CD8-positive, alpha-beta memory T cell (primary cell): Measurements from ENCODE around the gene TP63. TPM values are rescaled to one million over a fixed set of nuclear protein-coding genes. Genes with fewer than 3 reads are reported as not detected.

Experiments
- CTCF ChIA-PET: fragments of 350-600 bp; sonication (Branson Sonifier 250); formaldehyde crosslinking; loops from one replicate; lab custom pipeline; 2021; ENCODE audit warnings: antibody characterized with exemption; lab: Charles Lee
- POLR2A ChIA-PET: fragments of 350-600 bp; sonication (Branson Sonifier 250); formaldehyde crosslinking; loops from one replicate; lab custom pipeline; 2021; ENCODE audit warnings: antibody characterized with exemption; lab: Charles Lee
- DNase-seq, 5 donors: peaks; one replicate each; pipeline versions ENCODE4 v3.0.0 to v3.0.0-alpha.2; 2020 to 2022; ENCODE audit warnings: mixed read lengths in 1 of 5
- H3K27ac ChIP-seq: one replicate; pipeline ENCODE4 v1.7.0; 2013; ENCODE audit warnings: low read depth, mild to moderate bottlenecking, low read length, moderate library complexity
- H3K27me3 ChIP-seq: 2 replicates; pipeline ENCODE4 v1.7.0; 2013; ENCODE audit warnings: low read length, mild to moderate bottlenecking; ENCODE audit not compliant: insufficient read depth, poor library complexity, severe bottlenecking
- H3K36me3 ChIP-seq: 2 replicates; pipeline ENCODE4 v1.7.0; 2013; ENCODE audit warnings: mild to moderate bottlenecking, low read length, moderate library complexity; ENCODE audit not compliant: insufficient read depth
- H3K4me1 ChIP-seq: 2 replicates; pipeline ENCODE4 v1.7.0; 2013; ENCODE audit warnings: mild to moderate bottlenecking, low read length, moderate library complexity; ENCODE audit not compliant: insufficient read depth
- H3K4me3 ChIP-seq: 2 replicates; pipeline ENCODE4 v1.7.0; 2013; ENCODE audit warnings: mild to moderate bottlenecking, low read length
- H3K9me3 ChIP-seq: 2 replicates; pipeline ENCODE4 v1.7.0; 2013; ENCODE audit warnings: mild to moderate bottlenecking, low read length
- H3K27ac Mint-ChIP-seq, 8 donors: one replicate each; pipeline ENCODE4 v1.8.0; 2020 to 2021; ENCODE audit warnings: mixed read lengths in 8 of 8, mild to moderate bottlenecking in 6 of 8, inconsistent platforms in 3 of 8, moderate library complexity in 3 of 8
- H3K27me3 Mint-ChIP-seq, 2 donors: one replicate each; pipeline ENCODE4 v1.8.0; 2020 to 2021; ENCODE audit warnings: mixed read lengths in 2 of 2, mild to moderate bottlenecking in 1 of 2, moderate library complexity in 1 of 2
- H3K36me3 Mint-ChIP-seq, 3 donors: one replicate each; pipeline ENCODE4 v1.8.0; 2020 to 2021; ENCODE audit warnings: mixed read lengths in 3 of 3, inconsistent platforms in 1 of 3, mild to moderate bottlenecking in 1 of 3
- H3K4me1 Mint-ChIP-seq, 3 donors: one replicate each; pipeline ENCODE4 v1.8.0; 2020 to 2021; ENCODE audit warnings: mixed read lengths in 3 of 3, inconsistent platforms in 1 of 3, mild to moderate bottlenecking in 1 of 3
- H3K4me3 Mint-ChIP-seq, 7 donors: one replicate each; pipeline ENCODE4 v1.8.0; 2020 to 2021; ENCODE audit warnings: mixed read lengths in 7 of 7, mild to moderate bottlenecking in 6 of 7, moderate library complexity in 4 of 7, inconsistent platforms in 2 of 7
- H3K9me3 Mint-ChIP-seq, 5 donors: one replicate each; pipeline ENCODE4 v1.8.0; 2020 to 2022; ENCODE audit warnings: mixed read lengths in 5 of 5, mild to moderate bottlenecking in 3 of 5, moderate library complexity in 2 of 5, inconsistent platforms in 1 of 5
- polyA plus RNA-seq: library from polyadenylated mRNA; unstranded; fragments of 300-500 nt; fragmentation: Illumina TruSeq; gene quantifications from one replicate; pipeline ENCODE4 v1.2.3, GENCODE V29; 2021
- total RNA-seq, 2 experiments: library from RNA; stranded (reverse); gene quantifications; one replicate each; pipeline ENCODE4 v1.2.3, GENCODE V29; 2021

Gene TP63
- total and polyA plus RNA-seq, 3 experiments from 2014 or later, result 0.13 to 0.82 (median 0.31) TPM

DNA sequence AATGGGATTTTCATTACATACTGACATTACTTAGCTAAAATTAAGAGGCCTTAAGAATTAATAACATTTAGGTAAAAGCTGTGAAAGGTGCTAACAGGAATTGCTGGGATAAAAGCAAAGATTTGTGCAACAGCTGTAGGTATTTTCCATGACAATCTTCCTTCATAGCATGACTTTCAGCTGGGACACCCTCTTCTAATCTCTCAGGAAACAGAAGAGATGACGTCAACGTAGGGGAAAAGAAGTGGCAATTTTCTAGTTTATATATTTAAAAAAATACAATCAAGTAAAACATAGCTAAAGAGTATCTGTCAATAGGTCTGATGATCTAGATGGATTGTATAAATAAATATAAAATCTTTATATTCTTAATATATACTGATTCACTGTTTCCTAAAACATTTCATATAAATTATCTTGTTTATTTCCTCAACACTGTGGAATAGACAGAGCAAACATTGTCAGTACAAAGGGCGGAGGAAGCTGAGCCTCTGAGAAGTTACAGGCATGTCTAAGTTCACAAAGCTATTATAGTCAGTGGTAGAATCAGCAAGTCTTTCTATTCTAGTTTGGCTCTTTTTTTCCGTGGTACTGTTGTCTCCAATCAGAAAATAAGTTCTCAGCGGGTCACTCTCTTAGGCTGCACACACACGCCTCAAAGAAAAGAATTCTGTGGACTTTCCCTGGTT is 272.5 kb downstream of the TP63 start:
- ChIA-PET CTCF (no interaction called here), POLR2A (no interaction called here)
- Histone ChIP-seq H3K36me3 (no peaks in the 10 kb centered on the region), H3K27me3 (no peaks in the 10 kb centered on the region), H3K4me3 (no peak overlapping the region), H3K4me1 (no peaks in the 10 kb centered on the region), H3K27ac (no peak overlapping the region), H3K9me3 (no peaks in the 10 kb centered on the region)
- Mint-ChIP-seq H3K27ac (no peak overlapping the region), H3K9me3 (no peaks in the 10 kb centered on the region), H3K36me3 (no peaks in the 10 kb centered on the region), H3K4me3 (no peak overlapping the region), H3K27me3 (peaks cover 0 to 22% of the 10 kb centered on the region in 2 donors), H3K4me1 (no peaks in the 10 kb centered on the region)
- DNase-seq, result no peak

DNA sequence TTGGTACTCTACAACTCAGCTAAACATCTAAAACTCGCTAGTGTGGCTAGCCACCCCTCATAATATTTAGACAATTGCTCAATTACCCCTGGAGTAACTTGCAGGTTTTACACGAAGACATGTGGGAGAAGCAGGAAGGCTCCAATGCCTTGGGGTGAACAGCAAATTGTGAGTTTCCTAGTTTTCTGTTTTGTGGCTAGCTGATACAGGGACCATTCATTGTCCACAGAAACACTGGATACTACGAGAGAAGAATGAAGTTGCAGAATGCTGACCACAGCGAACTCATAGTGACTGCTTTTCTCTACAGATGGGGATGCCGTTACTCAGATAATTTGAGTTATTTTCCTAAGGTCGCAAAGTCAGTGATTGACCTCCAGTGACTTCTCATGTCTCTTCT is 276.6 kb downstream of the TP63 start:
- no peak overlapping the region for H3K4me3 ChIP-seq
- H3K27ac ChIP-seq, result no peak overlapping the region
- ChIA-PET POLR2A (no interaction called here), CTCF (no interaction called here)
- Mint-ChIP-seq H3K9me3 (no peaks in the 10 kb centered on the region), H3K36me3 (no peaks in the 10 kb centered on the region), H3K27ac (no peak overlapping the region), H3K4me3 (no peak overlapping the region), H3K4me1 (no peaks in the 10 kb centered on the region), H3K27me3 (peaks cover 0 to 22% of the 10 kb centered on the region in 2 donors)
- no peak for DNase-seq
- H3K36me3 ChIP-seq, result no peaks in the 10 kb centered on the region
- no peaks in the 10 kb centered on the region for H3K27me3 ChIP-seq
- H3K4me1 ChIP-seq, result no peaks in the 10 kb centered on the region
- H3K9me3 ChIP-seq, result no peaks in the 10 kb centered on the region

DNA sequence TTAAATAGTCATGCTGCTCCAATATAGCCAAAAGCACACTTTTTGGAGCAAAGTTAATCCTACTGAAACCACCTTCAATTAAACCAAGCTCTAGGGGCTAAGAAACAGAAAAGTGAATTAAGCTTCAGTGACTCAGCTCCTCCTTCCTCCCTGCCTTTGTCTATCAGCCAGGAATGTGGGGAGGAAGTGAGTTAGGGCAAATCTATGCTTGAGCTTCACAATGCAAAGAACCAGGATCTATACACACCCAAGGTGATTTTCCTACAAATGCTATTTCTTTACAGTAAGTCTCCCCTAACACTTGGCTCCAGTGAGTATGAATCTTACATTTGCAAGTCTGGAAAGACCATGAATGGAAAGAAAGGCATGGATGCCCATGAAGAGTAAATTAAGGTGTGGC is 277.5 kb downstream of the TP63 start:
- H3K27ac Mint-ChIP-seq, result no peak overlapping the region
- H3K27ac ChIP-seq, result no peak overlapping the region

DNA sequence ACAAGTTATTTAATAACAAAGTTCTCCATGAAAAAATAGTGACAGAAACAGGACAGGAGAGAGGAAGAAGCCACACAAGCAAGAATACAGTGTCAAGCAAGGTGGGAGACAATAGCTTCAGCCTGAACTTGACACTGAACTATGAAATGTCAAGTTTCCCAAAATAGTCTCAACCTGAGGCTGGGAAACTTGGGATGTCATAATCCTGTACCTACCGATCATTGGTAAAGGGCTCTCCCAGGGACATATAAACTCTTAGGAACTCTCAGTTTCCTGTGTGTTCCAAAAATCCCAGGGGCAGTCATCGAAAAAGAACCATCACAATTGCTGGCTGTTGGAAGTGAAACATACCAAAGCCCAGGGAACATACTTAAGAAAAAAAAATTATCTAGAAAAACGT is 277.9 kb downstream of the TP63 start:
- Mint-ChIP-seq H3K9me3 (no peaks in the 10 kb centered on the region), H3K27ac (no peak overlapping the region), H3K4me3 (no peak overlapping the region), H3K4me1 (no peaks in the 10 kb centered on the region), H3K36me3 (no peaks in the 10 kb centered on the region), H3K27me3 (peaks cover 0 to 31% of the 10 kb centered on the region in 2 donors)
- Histone ChIP-seq H3K27ac (no peak overlapping the region), H3K27me3 (no peaks in the 10 kb centered on the region), H3K4me1 (no peaks in the 10 kb centered on the region), H3K4me3 (no peak overlapping the region), H3K36me3 (no peaks in the 10 kb centered on the region), H3K9me3 (no peaks in the 10 kb centered on the region)
- no peak for DNase-seq
- CTCF ChIA-PET, result no interaction called here
- POLR2A ChIA-PET, result no interaction called here

More for the DNA sequence above, 277.5 kb downstream of the TP63 start:
- H3K9me3 Mint-ChIP-seq, result no peaks in the 10 kb centered on the region
- Histone ChIP-seq H3K9me3 (no peaks in the 10 kb centered on the region), H3K4me1 (no peaks in the 10 kb centered on the region), H3K4me3 (no peak overlapping the region), H3K27me3 (no peaks in the 10 kb centered on the region), H3K36me3 (no peaks in the 10 kb centered on the region)
- no peak for DNase-seq
- no peaks in the 10 kb centered on the region for H3K4me1 Mint-ChIP-seq
- CTCF ChIA-PET, result no interaction called here
- POLR2A ChIA-PET, result no interaction called here
- H3K4me3 Mint-ChIP-seq, result no peak overlapping the region
- H3K36me3 Mint-ChIP-seq, result no peaks in the 10 kb centered on the region
- peaks cover 0 to 27% of the 10 kb centered on the region in 2 donors for H3K27me3 Mint-ChIP-seq

DNA sequence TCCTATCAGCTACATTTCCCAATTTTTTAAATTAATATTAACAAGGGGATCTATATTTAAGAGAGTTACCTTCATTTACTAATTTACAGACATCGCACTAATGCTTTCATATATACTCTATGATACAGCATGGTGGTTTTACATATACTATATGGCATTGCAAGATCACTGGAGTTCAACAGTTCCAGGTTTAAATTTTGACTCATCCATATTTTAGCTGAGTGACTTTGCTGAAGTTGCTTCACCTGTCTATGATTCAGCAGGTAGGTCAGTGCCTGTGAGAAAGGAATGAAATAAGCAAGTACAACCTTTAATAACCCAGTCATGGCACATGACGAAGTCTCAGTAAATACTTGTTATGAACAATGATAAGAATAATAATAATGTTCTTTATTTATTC is 278.4 kb downstream of the TP63 start:
- no peaks in the 10 kb centered on the region for H3K36me3 ChIP-seq
- H3K4me1 ChIP-seq, result no peaks in the 10 kb centered on the region
- Mint-ChIP-seq H3K27ac (no peak overlapping the region), H3K4me3 (no peak overlapping the region), H3K4me1 (no peaks in the 10 kb centered on the region), H3K27me3 (peaks cover 0 to 34% of the 10 kb centered on the region in 2 donors), H3K9me3 (no peaks in the 10 kb centered on the region), H3K36me3 (no peaks in the 10 kb centered on the region)
- ChIA-PET CTCF (no interaction called here), POLR2A (no interaction called here)
- no peaks in the 10 kb centered on the region for H3K9me3 ChIP-seq
- no peak overlapping the region for H3K27ac ChIP-seq
- no peaks in the 10 kb centered on the region for H3K27me3 ChIP-seq
- no peak for DNase-seq
- H3K4me3 ChIP-seq, result no peak overlapping the region

DNA sequence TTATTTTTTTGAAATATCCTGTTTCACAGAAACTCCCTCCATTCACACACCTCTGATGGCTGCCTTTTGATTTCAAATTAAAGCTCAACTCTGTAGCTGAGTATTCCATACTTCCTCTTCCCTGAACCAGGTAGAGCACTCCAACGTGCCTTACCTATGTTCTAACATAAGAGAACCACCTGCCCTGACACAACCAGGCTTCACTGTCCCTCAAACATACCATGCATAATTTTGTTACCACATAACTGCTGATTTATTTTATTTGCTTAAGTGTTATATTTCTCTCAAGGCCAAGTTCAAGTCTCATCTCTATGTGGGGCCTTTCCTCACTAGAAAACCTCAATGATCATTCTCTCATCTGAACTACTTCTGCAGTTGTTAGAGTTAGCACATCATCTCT is 279.8 kb downstream of the TP63 start:
- POLR2A ChIA-PET, result no interaction called here
- Mint-ChIP-seq H3K9me3 (no peaks in the 10 kb centered on the region), H3K27me3 (peaks cover 0 to 43% of the 10 kb centered on the region in 2 donors), H3K27ac (no peak overlapping the region), H3K4me3 (no peak overlapping the region), H3K36me3 (no peaks in the 10 kb centered on the region), H3K4me1 (no peaks in the 10 kb centered on the region)
- no peaks in the 10 kb centered on the region for H3K36me3 ChIP-seq
- no peaks in the 10 kb centered on the region for H3K9me3 ChIP-seq
- no peak overlapping the region for H3K27ac ChIP-seq
- CTCF ChIA-PET, result no interaction called here
- H3K27me3 ChIP-seq, result no peaks in the 10 kb centered on the region
- DNase-seq, result no peak
- H3K4me3 ChIP-seq, result no peak overlapping the region
- no peaks in the 10 kb centered on the region for H3K4me1 ChIP-seq

DNA sequence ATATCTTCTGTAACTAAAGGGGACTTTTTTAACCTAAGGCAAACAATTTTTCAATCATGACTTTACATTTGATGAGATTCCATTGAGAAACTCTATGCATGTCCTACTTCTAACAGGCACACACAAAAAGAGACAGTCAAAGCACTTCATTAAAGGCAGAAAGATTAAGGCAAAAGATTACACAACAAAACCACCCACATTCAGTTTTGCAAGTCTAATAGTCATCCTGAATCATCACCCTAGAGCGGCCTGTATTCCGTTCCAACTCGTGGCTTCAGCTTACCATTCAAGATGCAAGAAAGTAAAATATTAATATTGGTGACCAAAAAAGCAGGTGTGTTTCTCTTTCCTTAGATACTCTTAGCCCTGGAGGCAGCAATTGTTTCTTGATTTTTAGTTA is 283.6 kb downstream of the TP63 start:
- CTCF ChIA-PET, result no interaction called here
- Histone ChIP-seq H3K27ac (no peak overlapping the region), H3K36me3 (no peaks in the 10 kb centered on the region), H3K4me1 (no peaks in the 10 kb centered on the region), H3K4me3 (no peak overlapping the region), H3K9me3 (no peaks in the 10 kb centered on the region), H3K27me3 (no peaks in the 10 kb centered on the region)
- Mint-ChIP-seq H3K4me1 (no peaks in the 10 kb centered on the region), H3K27ac (no peak overlapping the region), H3K9me3 (no peaks in the 10 kb centered on the region), H3K27me3 (peaks cover 3 to 32% of the 10 kb centered on the region in 2 donors), H3K36me3 (no peaks in the 10 kb centered on the region), H3K4me3 (no peak overlapping the region)
- POLR2A ChIA-PET, result no interaction called here
- DNase-seq, result no peak

DNA sequence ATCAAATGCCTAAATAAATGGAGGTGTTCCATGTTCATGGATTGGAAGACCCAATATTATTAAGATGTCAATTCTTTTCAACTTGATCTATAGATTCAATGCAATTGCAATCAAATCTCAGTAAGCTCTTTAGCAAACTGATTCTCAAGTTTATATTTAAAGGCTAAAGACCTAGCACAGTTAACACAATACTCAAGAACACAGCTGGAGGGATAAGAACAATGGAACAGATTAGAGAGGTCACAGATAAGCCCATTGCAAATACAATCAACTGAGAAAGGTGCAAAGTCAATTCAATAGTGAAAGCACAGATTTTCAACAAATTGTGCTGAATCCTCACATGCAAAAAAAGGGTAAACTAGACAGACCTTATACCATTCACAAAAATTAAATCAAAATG is 290.6 kb downstream of the TP63 start:
- CTCF ChIA-PET, result no interaction called here

More for the DNA sequence above, 290.6 kb downstream of the TP63 start:
- Histone ChIP-seq H3K4me1 (no peaks in the 10 kb centered on the region), H3K4me3 (no peak overlapping the region), H3K27ac (no peak overlapping the region), H3K36me3 (no peaks in the 10 kb centered on the region), H3K9me3 (no peaks in the 10 kb centered on the region), H3K27me3 (no peaks in the 10 kb centered on the region)
- H3K9me3 Mint-ChIP-seq, result no peaks in the 10 kb centered on the region
- no peak overlapping the region for H3K4me3 Mint-ChIP-seq
- peaks cover 0 to 5% of the 10 kb centered on the region in 2 donors for H3K27me3 Mint-ChIP-seq
- no peaks in the 10 kb centered on the region for H3K4me1 Mint-ChIP-seq
- DNase-seq, result no peak
- no peak overlapping the region for H3K27ac Mint-ChIP-seq
- H3K36me3 Mint-ChIP-seq, result no peaks in the 10 kb centered on the region
- POLR2A ChIA-PET, result no interaction called here
